H9 (cell line): ENCODE results near the gene GUCY2F. TPM values are rescaled to one million over a fixed set of nuclear protein-coding genes. Genes with fewer than 3 reads are reported as not detected.

Experiments used
- DNase-seq: peaks from one replicate; pipeline ENCODE4 v3.0.0-alpha.2; 2017
- H2AFZ ChIP-seq: one replicate; pipeline ENCODE4 v1.6.1; 2013; ENCODE audit warnings: mild to moderate bottlenecking, low read length, control low read depth, moderate library complexity
- H2AK5ac ChIP-seq: 2 replicates; pipeline ENCODE4 v1.6.1; 2013; ENCODE audit warnings: low read length, control low read depth, mixed read lengths; ENCODE audit not compliant: insufficient read length
- H2BK120ac ChIP-seq: one replicate; pipeline ENCODE4 v1.6.1; 2013; ENCODE audit warnings: low read depth, mild to moderate bottlenecking, low read length, control low read depth, inconsistent platforms; ENCODE audit not compliant: poor library complexity, severe bottlenecking
- H2BK12ac ChIP-seq: 2 replicates; pipeline ENCODE4 v1.6.1; 2013; ENCODE audit warnings: low read length, control low read depth, mixed read lengths, low read depth; ENCODE audit not compliant: insufficient read length
- H2BK15ac ChIP-seq: 2 replicates; pipeline ENCODE4 v1.6.1; 2013; ENCODE audit warnings: low read depth, low read length, control low read depth
- H2BK20ac ChIP-seq: one replicate; pipeline ENCODE4 v1.6.1; 2013; ENCODE audit warnings: low read depth, mild to moderate bottlenecking, low read length, control low read depth, inconsistent platforms; ENCODE audit not compliant: poor library complexity, severe bottlenecking
- H2BK5ac ChIP-seq: 2 replicates; pipeline ENCODE4 v1.6.1; 2013; ENCODE audit warnings: low read length, control low read depth, mixed read lengths; ENCODE audit not compliant: insufficient read length
- H3K14ac ChIP-seq: 2 replicates; pipeline ENCODE4 v1.6.1; 2013; ENCODE audit warnings: low read length, control low read depth; ENCODE audit not compliant: insufficient read depth
- H3K18ac ChIP-seq: 2 replicates; pipeline ENCODE4 v1.6.1; 2013; ENCODE audit warnings: low read depth, mild to moderate bottlenecking, mixed read lengths, low read length, control low read depth; ENCODE audit not compliant: insufficient read length
- H3K23ac ChIP-seq: 2 replicates; pipeline ENCODE4 v1.6.1; 2013; ENCODE audit warnings: low read length, control low read depth, mixed read lengths, low read depth; ENCODE audit not compliant: insufficient read length
- H3K23me2 ChIP-seq: 2 replicates; pipeline ENCODE4 v1.6.1; 2013; ENCODE audit warnings: low read depth, mild to moderate bottlenecking, mixed read lengths, low read length, control low read depth; ENCODE audit not compliant: insufficient read length, poor library complexity, severe bottlenecking
- H3K27ac ChIP-seq: 2 replicates; pipeline ENCODE4 v1.5.1; 2013; ENCODE audit warnings: low read length, control low read depth, mixed read lengths, low read depth; ENCODE audit not compliant: insufficient read length
- H3K27me3 ChIP-seq: 2 replicates; pipeline ENCODE4 v1.6.1; 2013; ENCODE audit warnings: low read length, control low read depth, inconsistent platforms; ENCODE audit not compliant: insufficient read depth
- H3K4ac ChIP-seq: 2 replicates; pipeline ENCODE4 v1.6.1; 2013; ENCODE audit warnings: low read depth, mild to moderate bottlenecking, control low read depth, inconsistent platforms, low read length, moderate library complexity
- H3K4me1 ChIP-seq: 2 replicates; pipeline ENCODE4 v1.6.1; 2013; ENCODE audit warnings: low read length, control low read depth, inconsistent platforms; ENCODE audit not compliant: insufficient read depth
- H3K4me2 ChIP-seq: 2 replicates; pipeline ENCODE4 v1.6.1; 2013; ENCODE audit warnings: low read length, control low read depth, mixed read lengths; ENCODE audit not compliant: insufficient read length, insufficient read depth
- H3K56ac ChIP-seq: 2 replicates; pipeline ENCODE4 v1.6.1; 2013; ENCODE audit warnings: low read depth, mild to moderate bottlenecking, mixed read lengths, low read length, control low read depth; ENCODE audit not compliant: insufficient read length
- H3K79me1 ChIP-seq: 2 replicates; pipeline ENCODE4 v1.6.1; 2013; ENCODE audit warnings: low read depth, mild to moderate bottlenecking, moderate library complexity, low read length, control low read depth, inconsistent platforms; ENCODE audit not compliant: insufficient read depth, poor library complexity, severe bottlenecking
- H3K79me2 ChIP-seq: 2 replicates; pipeline ENCODE4 v1.6.1; 2013; ENCODE audit warnings: low read length, control low read depth, inconsistent platforms; ENCODE audit not compliant: insufficient read depth
- H3K9ac ChIP-seq: 2 replicates; pipeline ENCODE4 v1.6.1; 2013; ENCODE audit warnings: low read length, control low read depth, mixed read lengths; ENCODE audit not compliant: insufficient read length; ENCODE audit errors: extremely low read depth
- H3K9me3 ChIP-seq: one replicate; pipeline ENCODE4 v1.6.1; 2013; ENCODE audit warnings: low read depth, low read length, inconsistent platforms; ENCODE audit not compliant: control insufficient read depth
- H3T11ph ChIP-seq: one replicate; pipeline ENCODE4 v1.6.1; 2013; ENCODE audit warnings: mild to moderate bottlenecking, low read length, control low read depth, inconsistent platforms
- H4K20me1 ChIP-seq: one replicate; pipeline ENCODE4 v1.6.1; 2013; ENCODE audit not compliant: control insufficient read depth, insufficient read length, insufficient read depth
- H4K5ac ChIP-seq: 2 replicates; pipeline ENCODE4 v1.6.1; 2013; ENCODE audit warnings: low read depth, mild to moderate bottlenecking, mixed read lengths, low read length, control low read depth; ENCODE audit not compliant: insufficient read length
- H4K8ac ChIP-seq: replicated peaks from 2 replicates; pipeline ENCODE4 v1.6.1; 2013; ENCODE audit warnings: low read length, control low read depth, mixed read lengths, low read depth; ENCODE audit not compliant: insufficient read length
- H4K91ac ChIP-seq: 2 replicates; pipeline ENCODE4 v1.6.1; 2013; ENCODE audit warnings: low read depth, mild to moderate bottlenecking, moderate library complexity, mixed read lengths, low read length, control low read depth; ENCODE audit not compliant: insufficient read length
- H3K27ac Mint-ChIP-seq, 3 experiments: 2 replicates in 2 of 3; 3 replicates in 1 of 3; pipeline ENCODE4 v1.8.0; 2020 to 2021; ENCODE audit warnings: mixed read lengths in 3 of 3, mild to moderate bottlenecking in 1 of 3, moderate library complexity in 1 of 3
- H3K27me3 Mint-ChIP-seq: 2 replicates; pipeline ENCODE4 v1.8.0; 2021; ENCODE audit warnings: low read depth, mild to moderate bottlenecking, moderate library complexity, mixed read lengths
- H3K36me3 Mint-ChIP-seq, 3 experiments: 2 replicates in 2 of 3; 3 replicates in 1 of 3; pipeline ENCODE4 v1.8.0; 2020 to 2021; ENCODE audit warnings: low read depth in 3 of 3, mixed read lengths in 3 of 3; ENCODE audit not compliant: insufficient read depth in 1 of 3
- H3K4me1 Mint-ChIP-seq, 2 experiments: 2 replicates each; pipeline ENCODE4 v1.8.0; 2020; ENCODE audit warnings: mixed read lengths in 2 of 2
- H3K4me3 Mint-ChIP-seq, 2 experiments: 2 replicates in 1 of 2; 3 replicates in 1 of 2; pipeline ENCODE4 v1.8.0; 2020 to 2021; ENCODE audit warnings: mild to moderate bottlenecking in 2 of 2, mixed read lengths in 2 of 2, moderate library complexity in 1 of 2
- H3K9me3 Mint-ChIP-seq, 2 experiments: 2 replicates in 1 of 2; 3 replicates in 1 of 2; pipeline ENCODE4 v1.8.0; 2020; ENCODE audit warnings: mild to moderate bottlenecking in 2 of 2, mixed read lengths in 2 of 2, moderate library complexity in 1 of 2
- CTCF ChIP-seq: fragments of 200-600 bp; sonication (generic); conservative IDR thresholded peaks from 3 replicates; pipeline ENCODE4 v1.8.0; 2021; ENCODE audit warnings: antibody characterized with exemption, mild to moderate bottlenecking
- WGBS: extraction: QIAGEN DNeasy Blood & Tissue Kit; methylation state at CpG from one replicate; pipeline ENCODE4 v1.1.7; 2013; ENCODE audit warnings: missing lambda C conversion rate, low lambda C conversion rate, mixed read lengths; ENCODE audit not compliant: insufficient read length; ENCODE audit errors: extremely low coverage; 5-methylcytosine and 5-hydroxymethylcytosine counted together
- total RNA-seq: library from RNA; stranded (reverse); gene quantifications from 2 replicates; pipeline ENCODE4 v1.2.1, GENCODE V29; 2021

The GUCY2F gene
- total RNA-seq, 1 experiment from 2014 or later = 0.11 TPM

GRCh38 chrX:109343671-109344070 lies 138.2 kb downstream of the GUCY2F start:
- Histone ChIP-seq H3K4ac (no peak overlapping the region), H4K20me1 (no peaks in the 10 kb centered on the region), H2AFZ (no peak overlapping the region), H2BK5ac (no peak overlapping the region), H3K9ac (no peak overlapping the region), H3K4me1 (no peaks in the 10 kb centered on the region; the same call in 1 of the 2 replicates), H3K27me3 (no peaks in the 10 kb centered on the region), H3K9me3 (no peaks in the 10 kb centered on the region), H3T11ph (no peak overlapping the region), H4K8ac (no peak overlapping the region), H2AK5ac (no peak overlapping the region), H3K27ac (no peak overlapping the region), H2BK12ac (no peak overlapping the region), H2BK20ac (no peak overlapping the region), H3K4me2 (no peak overlapping the region), H3K79me1 (no peaks in the 10 kb centered on the region), H3K14ac (no peak overlapping the region), H2BK120ac (no peak overlapping the region), H3K23me2 (no peaks in the 10 kb centered on the region), H3K56ac (no peak overlapping the region), H3K18ac (no peak overlapping the region), H3K79me2 (no peaks in the 10 kb centered on the region), H3K23ac (no peak overlapping the region), H4K5ac (no peak overlapping the region), H2BK15ac (no peak overlapping the region), H4K91ac (no peak overlapping the region)
- no peak overlapping the region for H3K4me3 Mint-ChIP-seq
- WGBS = no CpG with 5 or more reads among the region's 2 CpGs
- DNase-seq = no peak
- H3K36me3 Mint-ChIP-seq = no peaks in the 10 kb centered on the region
- H3K4me1 Mint-ChIP-seq = peaks cover 8 to 20% of the 10 kb centered on the region in 2 experiments; a peak in 3 of 4 replicates
- H3K27ac Mint-ChIP-seq = no peak overlapping the region
- H3K27me3 Mint-ChIP-seq = peaks cover 2% of the 10 kb centered on the region; the same call in 1 of the 2 replicates
- TF ChIP-seq CTCF = no peak
- H3K9me3 Mint-ChIP-seq = peaks cover 0 to 6% of the 10 kb centered on the region in 2 experiments; a peak in 3 of 5 replicates
